Hepatic stellate cell (primary cell): Measurements from ENCODE around the gene CLCN2.
A peak's percentile ranks its signal among the peaks of the same experiment; 100 is the strongest.
"Not testable (repeated sequence)": the region's sequence is repeated elsewhere in the genome, so short reads cannot be mapped to it uniquely, and the experiment has no call there.

ENCODE experiments used
- DNase-seq: peaks from one replicate; pipeline ENCODE4 v3.0.0; 2011; ENCODE audit warnings: low spot score

CLCN2 gene

DNA sequence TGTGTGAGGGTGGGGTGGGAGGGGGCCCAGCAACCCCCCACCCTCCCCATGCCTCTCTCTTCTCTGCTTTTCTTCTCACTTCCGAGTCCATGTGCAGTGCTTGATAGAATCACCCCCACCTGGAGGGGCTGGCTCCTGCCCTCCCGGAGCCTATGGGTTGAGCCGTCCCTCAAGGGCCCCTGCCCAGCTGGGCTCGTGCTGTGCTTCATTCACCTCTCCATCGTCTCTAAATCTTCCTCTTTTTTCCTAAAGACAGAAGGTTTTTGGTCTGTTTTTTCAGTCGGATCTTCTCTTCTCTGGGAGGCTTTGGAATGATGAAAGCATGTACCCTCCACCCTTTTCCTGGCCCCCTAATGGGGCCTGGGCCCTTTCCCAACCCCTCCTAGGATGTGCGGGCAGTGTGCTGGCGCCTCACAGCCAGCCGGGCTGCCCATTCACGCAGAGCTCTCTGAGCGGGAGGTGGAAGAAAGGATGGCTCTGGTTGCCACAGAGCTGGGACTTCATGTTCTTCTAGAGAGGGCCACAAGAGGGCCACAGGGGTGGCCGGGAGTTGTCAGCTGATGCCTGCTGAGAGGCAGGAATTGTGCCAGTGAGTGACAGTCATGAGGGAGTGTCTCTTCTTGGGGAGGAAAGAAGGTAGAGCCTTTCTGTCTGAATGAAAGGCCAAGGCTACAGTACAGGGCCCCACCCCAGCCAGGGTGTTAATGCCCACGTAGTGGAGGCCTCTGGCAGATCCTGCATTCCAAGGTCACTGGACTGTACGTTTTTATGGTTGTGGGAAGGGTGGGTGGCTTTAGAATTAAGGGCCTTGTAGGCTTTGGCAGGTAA is 15.9 kb downstream of the CLCN2 start:
- DNase-seq: peak; percentile 89

GRCh38 chr3:184344579-184345316 is 16.7 kb downstream of the CLCN2 start:
- DNase-seq: no peak

DNA sequence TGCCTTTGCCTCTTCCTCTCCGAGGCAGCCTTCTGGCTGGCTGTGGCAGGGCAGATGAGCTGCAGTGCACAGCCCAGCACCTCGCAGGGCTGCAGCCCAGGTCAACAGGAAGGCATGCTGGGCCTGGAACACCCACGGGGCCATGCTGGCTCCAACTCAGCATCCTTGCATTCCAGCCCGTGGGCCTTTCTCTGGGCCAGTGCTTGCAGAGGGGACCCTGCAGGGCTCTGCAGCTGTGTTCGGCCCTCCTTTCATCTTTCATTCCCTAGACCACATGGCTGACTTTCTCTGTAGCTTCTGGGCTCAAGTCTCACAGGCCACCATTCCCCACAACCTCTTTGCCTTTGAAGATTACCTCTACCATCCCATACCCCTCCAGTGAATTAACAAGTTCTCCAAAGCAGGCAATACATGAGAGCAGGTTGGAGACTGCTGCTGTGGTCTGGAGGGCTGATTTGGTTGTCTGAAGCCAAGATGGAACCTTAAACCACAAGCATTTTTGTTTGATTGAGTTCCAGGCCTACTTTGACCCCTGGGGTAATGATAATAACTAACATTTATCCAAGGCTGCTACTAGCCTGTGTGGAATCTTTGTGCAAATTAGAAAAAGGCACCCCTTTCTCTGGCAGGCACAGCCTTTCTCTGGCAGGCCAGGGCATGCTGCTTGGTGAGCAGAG is 18.1 kb downstream of the CLCN2 start:
- no peak for DNase-seq

- DNase-seq: no peak
Observed at GRCh38 chr3:184341925-184342324, 19.5 kb downstream of the CLCN2 start.

DNA sequence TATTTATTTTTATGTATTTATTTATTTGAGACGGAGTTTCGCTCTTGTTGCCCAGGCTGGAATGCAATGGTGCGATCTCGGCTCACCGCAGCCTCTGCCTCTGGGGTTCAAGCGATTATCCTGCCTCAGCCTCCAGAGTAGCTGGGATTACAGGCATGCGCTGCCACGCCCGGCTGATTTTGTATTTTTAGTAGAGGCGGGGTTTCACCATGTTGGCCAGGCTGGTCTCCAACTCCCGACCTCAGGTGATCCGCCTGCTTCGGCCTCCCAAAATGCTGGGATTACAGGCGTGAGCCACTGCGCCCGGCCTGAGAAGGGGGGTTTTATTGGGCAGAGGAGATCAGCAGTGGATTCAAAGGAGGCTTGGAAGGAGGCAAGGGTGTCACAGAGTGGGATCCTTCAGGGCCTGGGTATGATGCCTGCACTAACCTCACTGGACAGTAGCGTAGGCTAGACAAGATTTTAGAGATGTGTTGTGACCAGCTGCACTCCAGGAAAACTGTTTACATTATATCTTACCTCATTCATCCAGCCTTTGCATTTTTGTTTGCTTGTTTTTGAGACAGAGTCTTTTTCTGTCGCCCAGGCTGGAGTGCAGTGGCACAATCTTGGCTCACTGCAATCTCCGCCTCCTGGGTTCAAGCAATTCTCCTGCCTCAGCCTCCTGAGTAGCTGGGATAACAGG is 21.8 kb downstream of the CLCN2 start:
- not testable (repeated sequence) for DNase-seq

GRCh38 chr3:184339001-184339400 is 22.4 kb downstream of the CLCN2 start:
- DNase-seq: no peak

DNA sequence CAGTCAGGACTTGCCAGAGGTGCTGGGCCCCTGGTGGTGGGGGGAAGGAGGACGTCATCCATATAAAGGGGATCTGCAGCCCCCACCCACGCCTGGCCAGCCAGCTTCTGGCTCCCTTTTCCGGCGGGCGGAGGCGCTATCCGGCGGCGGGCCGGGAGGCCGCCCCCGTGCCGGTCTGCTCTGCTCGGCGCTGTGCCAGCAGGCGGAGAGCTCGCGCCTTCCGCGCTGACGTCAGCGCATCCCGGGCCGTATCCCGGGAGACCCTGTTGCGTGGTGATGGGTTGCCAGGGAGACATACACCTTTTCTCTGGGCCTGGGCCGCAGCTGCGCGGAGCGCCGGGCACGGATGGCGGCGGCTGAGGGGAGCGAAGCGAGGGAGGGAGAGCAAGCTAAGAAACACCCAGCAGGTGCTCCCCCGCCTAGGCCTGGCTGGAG is 22.9 kb downstream of the CLCN2 start:
- DNase-seq: peak; percentile 85

DNA sequence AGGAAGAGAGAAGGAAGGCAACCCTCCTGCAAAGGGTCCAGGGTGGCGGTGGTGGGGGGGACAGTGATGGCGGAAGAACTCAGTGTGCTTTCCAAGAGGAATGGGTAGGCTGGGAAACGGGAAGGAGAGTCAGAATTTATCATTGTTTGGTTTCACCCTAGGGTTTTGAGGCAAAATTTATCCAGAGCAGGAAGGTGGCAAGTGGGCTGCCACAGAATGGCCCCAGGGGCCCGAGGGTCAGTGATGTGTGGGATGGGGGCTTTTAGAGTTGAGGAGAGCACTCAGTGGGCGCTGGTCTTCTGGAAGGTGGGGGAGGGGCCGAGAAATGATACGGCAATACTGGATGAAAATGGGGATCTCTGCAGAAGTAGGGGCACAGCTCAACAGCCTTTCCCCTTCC is 23.4 kb downstream of the CLCN2 start:
- DNase-seq: no peak

DNA sequence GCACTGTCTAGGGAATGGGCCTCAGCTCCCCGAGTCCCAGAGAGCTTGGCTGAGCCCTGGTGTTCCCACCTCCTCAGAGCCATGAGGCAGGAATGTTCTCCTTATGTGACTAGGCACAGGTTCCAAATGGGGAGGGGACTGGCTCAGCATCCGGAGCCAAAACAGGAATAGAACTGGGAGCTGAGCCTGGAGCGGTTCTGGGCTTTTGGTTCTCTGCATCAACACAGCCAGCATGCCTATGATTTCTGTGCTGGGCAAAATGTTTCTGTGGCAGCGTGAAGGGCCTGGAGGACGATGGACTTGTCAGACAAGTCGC is 24.0 kb downstream of the CLCN2 start, which contains the start of gene FAM131A:
FAM131A (plus strand) TSS at position 202 of the 316 bp plus-strand sequence; CDS start at position 233, 31 bp downstream.
- no peak for DNase-seq

DNA sequence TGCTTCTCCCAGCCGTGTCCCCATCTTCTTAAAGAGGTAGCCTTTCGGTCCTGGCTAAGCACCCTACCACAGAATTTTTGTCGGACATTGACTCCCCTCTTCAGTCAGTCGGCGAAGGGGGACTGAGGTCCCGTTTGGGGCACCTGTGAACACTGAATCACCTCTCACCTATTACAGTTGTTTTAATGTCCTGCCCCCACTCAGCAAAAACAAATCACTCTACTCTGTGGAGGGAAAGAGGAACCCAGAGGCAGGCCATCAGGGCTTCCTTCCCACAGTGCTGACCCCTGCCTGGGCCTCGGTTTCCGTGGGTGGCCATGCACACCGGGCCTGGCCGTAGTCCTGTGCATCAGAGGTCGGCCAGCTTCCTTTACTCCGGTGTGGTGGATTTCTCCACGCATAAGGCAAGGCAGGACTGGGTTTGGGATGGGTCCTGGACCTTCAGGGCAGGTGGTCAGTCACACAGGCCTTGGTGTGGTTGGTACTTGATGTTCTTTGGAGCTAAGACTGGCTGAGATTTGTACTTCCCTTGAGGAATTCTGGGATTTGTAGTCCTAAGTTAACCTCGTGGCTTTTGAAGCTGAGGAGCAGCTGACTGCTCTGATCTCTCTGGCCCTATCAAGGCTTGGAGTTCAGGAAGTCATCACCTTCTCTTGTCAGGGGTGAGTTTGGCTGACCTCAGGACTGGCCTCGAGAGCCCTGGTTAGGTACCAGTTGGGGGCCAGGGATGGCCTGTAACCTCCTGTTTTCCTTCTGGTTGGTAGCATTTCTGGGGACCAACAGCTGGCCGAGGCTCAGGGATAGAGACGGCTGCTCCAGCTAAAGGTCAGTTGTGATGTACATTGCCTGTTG is 24.6 kb downstream of the CLCN2 start:
- DNase-seq: no peak

GRCh38 chr3:184335661-184336546 is 25.5 kb downstream of the CLCN2 start:
- peak; percentile 79 for DNase-seq

DNA sequence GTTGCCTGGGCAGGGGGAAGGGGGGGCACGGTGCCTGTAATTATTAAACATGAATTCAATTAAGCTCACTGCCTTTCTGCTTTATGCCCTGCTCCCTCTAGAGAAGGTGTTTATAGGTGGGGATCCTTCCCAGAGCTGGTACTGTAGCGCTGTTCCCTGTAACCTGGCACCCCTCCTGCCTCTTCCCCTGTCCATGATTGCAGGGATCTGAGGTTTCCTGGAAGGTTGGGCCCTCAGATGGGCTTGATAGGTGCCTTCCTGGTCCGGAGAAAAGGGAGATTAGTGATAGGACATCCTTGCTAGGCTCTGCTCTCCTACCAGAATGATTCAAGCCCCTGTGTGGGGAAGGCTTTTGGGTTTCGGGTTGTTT is 26.1 kb downstream of the CLCN2 start:
- no peak for DNase-seq

DNA sequence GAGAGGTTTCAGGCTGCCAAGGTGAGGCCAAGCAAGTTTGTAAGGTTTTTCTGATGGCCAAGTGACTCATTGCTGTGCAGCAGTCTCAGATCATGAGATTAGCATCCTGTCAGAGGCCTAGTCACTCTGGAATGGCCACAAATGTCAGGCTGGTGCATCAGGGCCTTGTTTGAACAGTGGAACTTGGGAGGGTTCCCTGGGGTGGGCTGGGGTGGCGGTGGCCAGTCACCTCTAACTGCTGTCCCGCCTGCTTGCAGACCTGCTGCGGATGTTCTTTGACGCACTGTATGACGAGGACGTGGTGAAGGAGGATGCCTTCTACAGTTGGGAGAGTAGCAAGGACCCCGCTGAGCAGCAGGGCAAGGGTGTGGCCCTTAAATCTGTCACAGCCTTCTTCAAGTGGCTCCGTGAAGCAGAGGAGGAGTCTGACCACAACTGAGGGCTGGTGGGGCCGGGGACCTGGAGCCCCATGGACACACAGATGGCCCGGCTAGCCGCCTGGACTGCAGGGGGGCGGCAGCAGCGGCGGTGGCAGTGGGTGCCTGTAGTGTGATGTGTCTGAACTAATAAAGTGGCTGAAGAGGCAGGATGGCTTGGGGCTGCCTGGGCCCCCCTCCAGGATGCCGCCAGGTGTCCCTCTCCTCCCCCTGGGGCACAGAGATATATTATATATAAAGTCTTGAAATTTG is 26.8 kb downstream of the CLCN2 start:
- peak; percentile 74 for DNase-seq

DNA sequence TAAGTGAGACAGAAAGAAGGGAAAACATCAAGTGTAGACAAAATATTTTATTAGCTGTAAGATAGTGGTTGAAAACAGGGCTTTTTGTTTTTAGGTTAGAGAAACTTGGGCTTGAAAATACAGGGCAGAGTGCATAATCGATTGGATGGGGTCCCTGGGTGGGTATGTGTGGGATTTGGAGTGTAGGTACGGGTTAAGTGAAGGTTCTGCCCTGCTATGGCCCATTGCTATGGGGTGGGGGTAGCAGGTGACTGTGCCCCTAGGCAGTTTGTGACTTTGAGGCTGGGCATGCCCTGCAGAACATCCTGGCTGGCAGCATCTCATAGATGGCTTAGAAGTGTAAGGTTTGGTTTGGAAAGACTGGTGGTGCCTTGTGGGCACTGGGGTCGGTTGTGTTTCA is 27.7 kb downstream of the CLCN2 start:
- DNase-seq: no peak

- DNase-seq: no peak
Observed at GRCh38 chr3:184333190-184333589, 28.2 kb downstream of the CLCN2 start.

DNA sequence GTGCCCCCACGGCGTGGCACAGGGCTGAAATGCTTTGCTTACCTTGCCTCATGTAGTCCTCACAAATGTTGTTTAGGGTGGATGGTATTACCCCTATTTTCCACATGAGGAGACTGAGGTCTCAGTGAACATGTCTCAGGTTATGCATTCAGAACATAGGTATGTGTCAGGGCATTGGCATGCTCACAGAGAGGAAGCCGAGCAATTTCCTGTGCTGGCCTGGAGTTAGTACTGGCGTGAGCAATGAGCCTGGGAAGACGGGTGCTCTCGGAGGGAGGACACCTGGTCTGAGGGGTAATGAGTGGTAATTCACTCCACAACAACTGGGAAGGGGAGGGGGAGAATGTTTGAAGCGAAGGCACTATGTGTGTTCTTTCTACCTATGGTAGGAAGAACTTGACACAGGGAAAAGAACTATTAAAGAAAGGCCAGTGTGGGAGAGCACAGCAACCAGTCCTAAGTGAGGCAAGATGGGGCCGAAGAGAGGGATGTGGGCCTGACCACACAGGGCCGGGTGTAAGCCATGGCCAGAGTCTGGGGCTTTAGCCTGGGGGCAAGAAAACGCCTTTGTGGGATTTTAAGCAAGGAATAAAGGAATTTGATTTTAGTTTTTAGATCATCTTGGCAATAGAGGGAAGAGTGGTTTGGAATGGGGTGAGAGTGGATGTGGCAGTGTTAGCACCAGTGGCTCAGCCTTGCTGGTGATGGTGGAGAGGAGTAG is 28.9 kb downstream of the CLCN2 start:
- DNase-seq: peak; percentile 81

- no peak for DNase-seq
Observed at GRCh38 chr3:184328516-184328915, 32.9 kb downstream of the CLCN2 start.

DNA sequence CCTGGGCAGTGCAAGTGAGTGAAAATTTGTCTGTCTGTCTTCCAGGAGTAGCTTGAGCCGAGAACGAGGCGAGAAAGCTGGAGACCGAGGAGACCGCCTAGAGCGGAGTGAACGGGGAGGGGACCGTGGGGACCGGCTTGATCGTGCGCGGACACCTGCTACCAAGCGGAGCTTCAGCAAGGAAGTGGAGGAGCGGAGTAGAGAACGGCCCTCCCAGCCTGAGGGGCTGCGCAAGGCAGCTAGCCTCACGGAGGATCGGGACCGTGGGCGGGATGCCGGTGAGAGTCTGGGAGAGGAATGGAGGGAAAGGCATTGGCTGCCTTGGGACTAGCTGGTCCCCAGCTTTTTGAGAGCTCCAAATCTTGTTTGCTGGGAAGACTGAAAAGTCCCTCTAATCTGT is 34.2 kb downstream of the CLCN2 start:
- no peak for DNase-seq
